ENCODE results near the gene KRT28. TPM values are rescaled to one million over a fixed set of nuclear protein-coding genes. Genes with fewer than 3 reads are reported as not detected.

The KRT28 gene
- total and polyA plus RNA-seq, 2 experiments from 2014 or later = not detected

GRCh38 chr17:40760105-40761016, 39.4 kb downstream of the KRT28 start (continued):
- TF ChIP-seq NANOG (IDR thresholded peaks at IDR 0.05; ENCODE audit: borderline replicate concordance) = no peak
- TF ChIP-seq POLR2AphosphoS5 (IDR thresholded peaks at IDR 0.05; ENCODE audit: low read depth) = no peak
- no peak for TF ChIP-seq ETS1 (IDR thresholded peaks at IDR 0.05)
- no peak for TF ChIP-seq ZNF331 (CRISPR knock-in tag; IDR thresholded peaks at IDR 0.05; ENCODE audit: low read depth)
- no peak for TF ChIP-seq EZH2 (IDR thresholded peaks at IDR 0.05; ENCODE audit: low read depth, unreplicated experiment)

DNA sequence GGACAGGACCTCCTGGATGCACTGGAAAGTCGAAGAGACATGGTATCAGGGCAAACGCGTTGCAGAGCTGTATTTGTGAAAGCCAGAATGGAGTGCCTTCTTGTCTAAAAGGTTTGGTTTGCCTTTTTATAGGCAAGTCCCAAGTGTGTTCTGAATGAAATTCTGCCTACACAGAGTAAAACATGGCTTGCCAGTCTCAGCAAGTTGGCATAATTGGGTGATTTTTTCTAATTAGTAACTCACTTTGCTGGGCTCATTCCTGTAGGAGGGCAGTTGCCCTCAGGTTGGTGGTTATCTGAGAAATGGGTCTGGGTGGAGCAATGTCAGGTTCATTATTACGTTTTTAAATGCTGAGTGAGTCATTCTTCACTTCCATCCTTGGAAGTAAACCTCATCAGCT, 44.5 kb downstream of the KRT28 start, which contains the start of gene KRT25:
Gene KRT25 (minus strand): TSS at position 101 of the 400 bp plus-strand sequence. CDS start 60 bp downstream, at position 41.
- no peak within 1 kb of the TSS for H3K27ac ChIP-seq (ENCODE audit: low read depth)
- no peak for DNase-seq (ENCODE audit: low spot score)
- no peaks in the 10 kb centered on the region for H3K9me2 ChIP-seq (ENCODE audit: insufficient read depth)
- no peaks in the 10 kb centered on the region for H3K4me1 ChIP-seq (ENCODE audit: insufficient read depth)
- no peak within 1 kb of the TSS for H3K4me2 ChIP-seq
- no peak for ATAC-seq
- no peaks in the 10 kb centered on the region for H4K20me1 ChIP-seq (replicated peaks; ENCODE audit: insufficient read depth)
- Mint-ChIP-seq H3K4me1 (peaks cover 4% of the 10 kb centered on the region; the same call in 1 of the 3 replicates), H3K4me3 (no peak within 1 kb of the TSS), H3K36me3 (ENCODE audit: low read depth) (no peaks in the 10 kb centered on the region), H3K27ac (no peak within 1 kb of the TSS), H3K27me3 (ENCODE audit: insufficient read depth, low read depth, poor library complexity) (no peaks in the 10 kb centered on the region), H3K9me3 (peaks cover 10% of the 10 kb centered on the region; the same call in 2 of the 3 replicates)
- H3K4me3 ChIP-seq = no peak within 1 kb of the TSS
- no peak within 1 kb of the TSS for H2AFZ ChIP-seq
- H3K79me2 ChIP-seq (replicated peaks; ENCODE audit: insufficient read depth) = no peaks in the 10 kb centered on the region
- H3K36me3 ChIP-seq (ENCODE audit: insufficient read depth) = no peaks in the 10 kb centered on the region
- no peaks in the 10 kb centered on the region for H3K27me3 ChIP-seq (ENCODE audit: insufficient read depth)
- H3F3A ChIP-seq (replicated peaks; ENCODE audit: low read depth) = no peaks in the 10 kb centered on the region
- no peak for TF ChIP-seq EZH2 (IDR thresholded peaks at IDR 0.05; ENCODE audit: low read depth, unreplicated experiment)
- TF ChIP-seq STAT1 (IDR thresholded peaks at IDR 0.05; ENCODE audit: unreplicated experiment) = no peak
- TF ChIP-seq NANOG (IDR thresholded peaks at IDR 0.05; ENCODE audit: borderline replicate concordance) = no peak
- TF ChIP-seq POLR2AphosphoS5 (IDR thresholded peaks at IDR 0.05; ENCODE audit: low read depth) = no peak
- TF ChIP-seq, protein P1, sequence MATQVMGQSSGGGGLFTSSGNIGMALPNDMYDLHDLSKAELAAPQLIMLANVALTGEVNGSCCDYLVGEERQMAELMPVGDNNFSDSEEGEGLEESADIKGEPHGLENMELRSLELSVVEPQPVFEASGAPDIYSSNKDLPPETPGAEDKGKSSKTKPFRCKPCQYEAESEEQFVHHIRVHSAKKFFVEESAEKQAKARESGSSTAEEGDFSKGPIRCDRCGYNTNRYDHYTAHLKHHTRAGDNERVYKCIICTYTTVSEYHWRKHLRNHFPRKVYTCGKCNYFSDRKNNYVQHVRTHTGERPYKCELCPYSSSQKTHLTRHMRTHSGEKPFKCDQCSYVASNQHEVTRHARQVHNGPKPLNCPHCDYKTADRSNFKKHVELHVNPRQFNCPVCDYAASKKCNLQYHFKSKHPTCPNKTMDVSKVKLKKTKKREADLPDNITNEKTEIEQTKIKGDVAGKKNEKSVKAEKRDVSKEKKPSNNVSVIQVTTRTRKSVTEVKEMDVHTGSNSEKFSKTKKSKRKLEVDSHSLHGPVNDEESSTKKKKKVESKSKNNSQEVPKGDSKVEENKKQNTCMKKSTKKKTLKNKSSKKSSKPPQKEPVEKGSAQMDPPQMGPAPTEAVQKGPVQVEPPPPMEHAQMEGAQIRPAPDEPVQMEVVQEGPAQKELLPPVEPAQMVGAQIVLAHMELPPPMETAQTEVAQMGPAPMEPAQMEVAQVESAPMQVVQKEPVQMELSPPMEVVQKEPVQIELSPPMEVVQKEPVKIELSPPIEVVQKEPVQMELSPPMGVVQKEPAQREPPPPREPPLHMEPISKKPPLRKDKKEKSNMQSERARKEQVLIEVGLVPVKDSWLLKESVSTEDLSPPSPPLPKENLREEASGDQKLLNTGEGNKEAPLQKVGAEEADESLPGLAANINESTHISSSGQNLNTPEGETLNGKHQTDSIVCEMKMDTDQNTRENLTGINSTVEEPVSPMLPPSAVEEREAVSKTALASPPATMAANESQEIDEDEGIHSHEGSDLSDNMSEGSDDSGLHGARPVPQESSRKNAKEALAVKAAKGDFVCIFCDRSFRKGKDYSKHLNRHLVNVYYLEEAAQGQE (IDR thresholded peaks at IDR 0.05; ENCODE audit: unreplicated experiment) = no peak
- no peak for TF ChIP-seq ZNF114 (CRISPR knock-in tag; IDR thresholded peaks at IDR 0.05)
- TF ChIP-seq ZNF331 (CRISPR knock-in tag; IDR thresholded peaks at IDR 0.05; ENCODE audit: low read depth) = no peak
- TF ChIP-seq ZNF462 (CRISPR knock-in tag; IDR thresholded peaks at IDR 0.05) = no peak
- no peak for TF ChIP-seq CREB1 (CRISPR knock-in tag; IDR thresholded peaks at IDR 0.05; ENCODE audit: low read depth)
- no peak for TF ChIP-seq JUNB (IDR thresholded peaks at IDR 0.05; ENCODE audit: unreplicated experiment)
- no peak for TF ChIP-seq EZH2phosphoT487 (IDR thresholded peaks at IDR 0.05; ENCODE audit: unreplicated experiment)

Data from GM23338 (cell line).